Hippocampal formation (tissue), 2 donors: ENCODE data around the gene PTDSS2.
"Not testable (repeated sequence)": the region's sequence is repeated elsewhere in the genome, so short reads cannot be mapped to it uniquely, and the experiment has no call there.

Source experiments
- DNase-seq, 2 donors: peaks; one replicate each; lab custom pipeline; 2025; lab: John Stamatoyannopoulos, UW

The PTDSS2 gene

GRCh38 chr11:468493-468892 is 18.4 kb downstream of the PTDSS2 start:
- DNase-seq: no peak

GRCh38 chr11:469026-469683 is 19.1 kb downstream of the PTDSS2 start:
- DNase-seq: not testable (repeated sequence)

- peak; percentile 70 to 80 for DNase-seq
Observed at GRCh38 chr11:469684-470560, 19.8 kb downstream of the PTDSS2 start.

- no peak for DNase-seq
Observed at GRCh38 chr11:471468-472145, 21.5 kb downstream of the PTDSS2 start.

- DNase-seq: no peak
Observed at GRCh38 chr11:472272-472671, 22.2 kb downstream of the PTDSS2 start.

GRCh38 chr11:472816-473215 is 22.7 kb downstream of the PTDSS2 start:
- no peak for DNase-seq

GRCh38 chr11:473415-473814 is 23.3 kb downstream of the PTDSS2 start:
- DNase-seq: no peak

GRCh38 chr11:473962-474785 is 24.1 kb downstream of the PTDSS2 start:
- no peak for DNase-seq

GRCh38 chr11:474914-475506 is 24.9 kb downstream of the PTDSS2 start:
- no peak for DNase-seq

GRCh38 chr11:475941-476340 is 25.9 kb downstream of the PTDSS2 start:
- DNase-seq: no peak

- DNase-seq: no peak
Observed at GRCh38 chr11:476416-476815, 26.3 kb downstream of the PTDSS2 start.

GRCh38 chr11:477052-477715 is 27.1 kb downstream of the PTDSS2 start:
- DNase-seq: no peak

- DNase-seq: no peak
Observed at GRCh38 chr11:479311-479710, 29.2 kb downstream of the PTDSS2 start.

GRCh38 chr11:484616-485015 is 34.5 kb downstream of the PTDSS2 start:
- DNase-seq: no peak

- DNase-seq: no peak
Observed at GRCh38 chr11:486189-486588, 36.1 kb downstream of the PTDSS2 start.

- DNase-seq: no peak
Observed at GRCh38 chr11:487571-488021, 37.5 kb downstream of the PTDSS2 start.

- DNase-seq: no peak
Observed at GRCh38 chr11:488062-488461, 38.0 kb downstream of the PTDSS2 start.

GRCh38 chr11:488579-488978 is 38.5 kb downstream of the PTDSS2 start:
- DNase-seq: no peak

GRCh38 chr11:488992-489391 is 38.9 kb downstream of the PTDSS2 start:
- peak in 1 of 2 donors; percentile 23 for DNase-seq

GRCh38 chr11:489610-490185 is 39.6 kb downstream of the PTDSS2 start:
- DNase-seq: no peak
